GM19438 (cell line): ENCODE data around the gene SDR9C7.
"Not testable (repeated sequence)": the region's sequence is repeated elsewhere in the genome, so short reads cannot be mapped to it uniquely, and the experiment has no call there.

Experiments used
- ATAC-seq: cut with Tn5 transposase; IDR thresholded peaks from one replicate; pipeline ENCODE4 v1.9.1; 2021; ENCODE audit warnings: low read depth; ENCODE audit not compliant: unreplicated experiment

Gene SDR9C7

GRCh38 chr12:56918139-56918538, 16.1 kb downstream of the SDR9C7 start:
- not testable (repeated sequence) for ATAC-seq

- no peak for ATAC-seq
Measured at GRCh38 chr12:56916996-56917333, 17.2 kb downstream of the SDR9C7 start.

GRCh38 chr12:56916296-56916995, 17.8 kb downstream of the SDR9C7 start:
- no peak for ATAC-seq

- ATAC-seq, result no peak
Measured at GRCh38 chr12:56914724-56915123, 19.5 kb downstream of the SDR9C7 start.

- no peak for ATAC-seq
Measured at GRCh38 chr12:56914256-56914655, 20.0 kb downstream of the SDR9C7 start.

GRCh38 chr12:56909403-56909802, 24.8 kb downstream of the SDR9C7 start:
- not testable (repeated sequence) for ATAC-seq

GRCh38 chr12:56908136-56908535, 26.1 kb downstream of the SDR9C7 start:
- no peak for ATAC-seq

- no peak for ATAC-seq
Measured at GRCh38 chr12:56905852-56906251, 28.4 kb downstream of the SDR9C7 start.

GRCh38 chr12:56903374-56903773, 30.8 kb downstream of the SDR9C7 start:
- ATAC-seq, result no peak

GRCh38 chr12:56901313-56901712, 32.9 kb downstream of the SDR9C7 start:
- ATAC-seq, result not testable (repeated sequence)

GRCh38 chr12:56900583-56900982, 33.6 kb downstream of the SDR9C7 start:
- ATAC-seq, result no peak

- no peak for ATAC-seq
Measured at GRCh38 chr12:56898938-56899337, 35.3 kb downstream of the SDR9C7 start.

GRCh38 chr12:56897844-56898361, 36.3 kb downstream of the SDR9C7 start:
- ATAC-seq, result no peak

GRCh38 chr12:56896082-56896481, 38.1 kb downstream of the SDR9C7 start:
- ATAC-seq, result no peak

GRCh38 chr12:56894698-56895368, 39.4 kb downstream of the SDR9C7 start:
- no peak for ATAC-seq

GRCh38 chr12:56891885-56892284, 42.3 kb downstream of the SDR9C7 start:
- ATAC-seq, result not testable (repeated sequence)

- ATAC-seq, result no peak
Measured at GRCh38 chr12:56886319-56886718, 47.9 kb downstream of the SDR9C7 start.

- no peak for ATAC-seq
Measured at GRCh38 chr12:56885316-56885715, 48.9 kb downstream of the SDR9C7 start.

- no peak for ATAC-seq
Measured at GRCh38 chr12:56884421-56884820, 49.8 kb downstream of the SDR9C7 start.

GRCh38 chr12:56882407-56882806, 51.8 kb downstream of the SDR9C7 start:
- not testable (repeated sequence) for ATAC-seq

- ATAC-seq, result no peak
Measured at GRCh38 chr12:56880125-56880992, 53.8 kb downstream of the SDR9C7 start.
